GM19467 (cell line): ENCODE measurements around the gene TACC3.
"Not testable (repeated sequence)": the region's sequence is repeated elsewhere in the genome, so short reads cannot be mapped to it uniquely, and the experiment has no call there.

Source experiments
- ATAC-seq: cut with Tn5 transposase; IDR thresholded peaks from one replicate; pipeline ENCODE4 v1.9.1; 2021; ENCODE audit warnings: mild to moderate bottlenecking, moderate library complexity; ENCODE audit not compliant: unreplicated experiment

Gene TACC3

GRCh38 chr4:1701671-1702070, 19.6 kb upstream of the TACC3 start:
- not testable (repeated sequence) for ATAC-seq

- ATAC-seq: no peak
These were observed 17.5 kb upstream of the TACC3 start for GRCh38 chr4:1703867-1704266.

- ATAC-seq: no peak
These were observed 15.6 kb upstream of the TACC3 start for GRCh38 chr4:1705732-1706131.

- ATAC-seq: no peak
These were observed 15.0 kb upstream of the TACC3 start for GRCh38 chr4:1706358-1706757.

GRCh38 chr4:1708581-1708980, 12.7 kb upstream of the TACC3 start:
- no peak for ATAC-seq

- no peak for ATAC-seq
These were observed 10.2 kb upstream of the TACC3 start for GRCh38 chr4:1711055-1711570.

GRCh38 chr4:1711571-1712215, 9.6 kb upstream of the TACC3 start:
- peak; percentile 6 for ATAC-seq

GRCh38 chr4:1712216-1713002, 8.9 kb upstream of the TACC3 start, which contains the start of gene SLBP:
TSS of gene SLBP (minus strand) at chr4:1712319. CDS start at chr4:1712188, 131 bp downstream.
- ATAC-seq: peak; percentile 65

GRCh38 chr4:1713003-1713851, 8.1 kb upstream of the TACC3 start:
- ATAC-seq: no peak

- no peak for ATAC-seq
These were observed 6.9 kb upstream of the TACC3 start for GRCh38 chr4:1714303-1715001.

GRCh38 chr4:1715002-1715758, 6.1 kb upstream of the TACC3 start:
- ATAC-seq: no peak

GRCh38 chr4:1716065-1716945, 5.0 kb upstream of the TACC3 start:
- ATAC-seq: no peak

- ATAC-seq: no peak
These were observed 3.9 kb upstream of the TACC3 start for GRCh38 chr4:1717129-1718094.

GRCh38 chr4:1718095-1718850, 3.0 kb upstream of the TACC3 start:
- no peak for ATAC-seq

GRCh38 chr4:1720163-1720983, 948 bp upstream of the TACC3 start:
- peak; percentile 16 for ATAC-seq
